Astrocyte (in vitro differentiated cells and primary cell): ENCODE results near the gene TRMT11. TPM values are rescaled to one million over a fixed set of nuclear protein-coding genes. Genes with fewer than 3 reads are reported as not detected.

Experiments
- DNase-seq: peaks from one replicate; pipeline ENCODE4 v3.0.0-alpha.2; 2010; ENCODE audit warnings: low read depth
- FAIRE-seq: peaks from 2 replicates; lab custom pipeline; 2011; peaks lifted over from hg19 to GRCh38; lab: Jason Lieb, UNC
- H2AFZ ChIP-seq: 2 replicates; pipeline ENCODE4 v1.6.0; 2012; ENCODE audit warnings: low read depth, low read length, inconsistent platforms
- H3K27ac ChIP-seq: 2 replicates; pipeline ENCODE4 v1.5.1; 2011; ENCODE audit warnings: low read depth, low read length, inconsistent platforms
- H3K27me3 ChIP-seq: 2 replicates; pipeline ENCODE4 v1.6.0; 2011; ENCODE audit warnings: low read length, inconsistent platforms; ENCODE audit not compliant: insufficient read depth
- H3K36me3 ChIP-seq: 2 replicates; pipeline ENCODE4 v1.5.1; 2011; ENCODE audit warnings: low read length, inconsistent platforms; ENCODE audit not compliant: insufficient read depth
- H3K4me1 ChIP-seq: 2 replicates; pipeline ENCODE4 v1.5.1; 2011; ENCODE audit warnings: low read length, inconsistent platforms; ENCODE audit not compliant: insufficient read depth
- H3K4me2 ChIP-seq: 2 replicates; pipeline ENCODE4 v1.6.0; 2012; ENCODE audit warnings: low read length, inconsistent platforms
- H3K4me3 ChIP-seq: 2 replicates; pipeline ENCODE4 v1.5.1; 2011; ENCODE audit warnings: low read depth, mild to moderate bottlenecking, low read length, inconsistent platforms; ENCODE audit not compliant: insufficient read depth
- H3K79me2 ChIP-seq: 2 replicates; pipeline ENCODE4 v1.6.0; 2012; ENCODE audit warnings: mild to moderate bottlenecking, low read length, inconsistent platforms; ENCODE audit not compliant: insufficient read depth
- H3K9ac ChIP-seq: 2 replicates; pipeline ENCODE4 v1.6.0; 2012; ENCODE audit warnings: mild to moderate bottlenecking, low read length, inconsistent platforms
- H3K9me3 ChIP-seq: 2 replicates; pipeline ENCODE4 v1.5.1; 2012; ENCODE audit warnings: low read depth, mild to moderate bottlenecking, low read length, inconsistent platforms; ENCODE audit not compliant: insufficient read depth
- H4K20me1 ChIP-seq: 2 replicates; pipeline ENCODE4 v1.6.0; 2012; ENCODE audit warnings: low read length, inconsistent platforms; ENCODE audit not compliant: insufficient read depth
- H3K27ac Mint-ChIP-seq: one replicate; pipeline ENCODE4 v1.8.0; 2021; ENCODE audit warnings: mild to moderate bottlenecking, mixed read lengths; ENCODE audit not compliant: unreplicated experiment
- H3K27me3 Mint-ChIP-seq: one replicate; pipeline ENCODE4 v1.8.0; 2021; ENCODE audit warnings: low read depth, mixed read lengths; ENCODE audit not compliant: unreplicated experiment
- H3K36me3 Mint-ChIP-seq: one replicate; pipeline ENCODE4 v1.8.0; 2021; ENCODE audit warnings: low read depth, mixed read lengths; ENCODE audit not compliant: unreplicated experiment
- H3K4me1 Mint-ChIP-seq: one replicate; pipeline ENCODE4 v1.8.0; 2021; ENCODE audit warnings: low read depth, mixed read lengths; ENCODE audit not compliant: unreplicated experiment
- H3K4me3 Mint-ChIP-seq: one replicate; pipeline ENCODE4 v1.8.0; 2021; ENCODE audit warnings: mild to moderate bottlenecking, moderate library complexity, mixed read lengths; ENCODE audit not compliant: unreplicated experiment
- H3K9me3 Mint-ChIP-seq: one replicate; pipeline ENCODE4 v1.8.0; 2021; ENCODE audit warnings: mild to moderate bottlenecking, mixed read lengths; ENCODE audit not compliant: unreplicated experiment
- CTCF ChIP-seq: IDR thresholded peaks from 2 replicates; pipeline ENCODE4 v1.5.1; 2011; ENCODE audit warnings: low read depth, mild to moderate bottlenecking, inconsistent platforms, low read length, moderate library complexity; ENCODE audit not compliant: insufficient read depth
- EZH2 ChIP-seq: IDR thresholded peaks from 2 replicates; pipeline ENCODE4 v1.6.1; 2012; ENCODE audit warnings: mild to moderate bottlenecking, low read length, inconsistent platforms; ENCODE audit not compliant: insufficient read depth
- total RNA-seq: library from RNA; stranded (reverse); gene quantifications from 2 replicates; pipeline ENCODE4 v1.2.1, GENCODE V29; 2021

Gene TRMT11
- total RNA-seq, 1 donor from 2014 or later = 18.2 TPM

DNA sequence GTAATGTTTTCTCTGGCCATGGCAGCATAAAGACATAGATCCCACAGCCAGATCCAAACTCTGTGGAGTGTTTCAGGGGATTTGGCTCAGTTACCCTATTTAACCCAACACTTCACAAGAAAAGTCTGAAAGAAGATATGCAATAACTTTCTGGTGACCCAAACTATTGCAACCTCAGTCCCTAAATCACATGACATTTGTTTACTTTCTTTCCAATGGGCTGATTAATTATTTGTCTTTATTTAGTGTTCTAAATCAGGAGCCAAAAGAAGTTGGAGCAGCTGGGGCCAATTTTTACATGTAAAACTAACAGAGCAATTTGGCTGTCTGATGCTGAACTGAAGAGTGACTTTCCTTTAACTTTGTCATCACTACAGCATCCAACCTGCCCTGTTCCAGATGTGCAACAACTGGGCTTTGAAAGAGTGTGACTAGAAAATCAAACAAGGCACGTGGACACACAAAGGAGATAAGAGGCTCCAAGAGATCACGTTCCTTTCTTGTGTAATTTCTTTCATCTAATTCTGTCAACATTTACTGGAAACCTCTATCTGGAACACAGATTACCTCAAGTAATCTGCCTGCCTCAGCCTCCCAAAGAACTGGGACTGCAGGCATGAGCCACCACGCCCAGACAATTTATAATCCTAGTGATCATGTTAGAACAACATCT is 90.8 kb downstream of the TRMT11 start:
- FAIRE-seq (no peak), DNase-seq (no peak)
- H2AFZ ChIP-seq = no peak overlapping the region
- H3K4me2 ChIP-seq = no peak overlapping the region
- Mint-ChIP-seq H3K27ac (no peak overlapping the region), H3K36me3 (peaks cover 1% of the 10 kb centered on the region), H3K4me1 (no peaks in the 10 kb centered on the region), H3K4me3 (no peak overlapping the region), H3K9me3 (no peaks in the 10 kb centered on the region), H3K27me3 (no peaks in the 10 kb centered on the region)
- no peaks in the 10 kb centered on the region for H3K9me3 ChIP-seq
- H3K9ac ChIP-seq = no peak overlapping the region
- H3K27ac ChIP-seq = no peak overlapping the region
- no peaks in the 10 kb centered on the region for H3K79me2 ChIP-seq
- H3K36me3 ChIP-seq = no peaks in the 10 kb centered on the region
- H3K4me1 ChIP-seq = no peaks in the 10 kb centered on the region
- H4K20me1 ChIP-seq = no peaks in the 10 kb centered on the region
- no peak for TF ChIP-seq EZH2
- no peak for TF ChIP-seq CTCF
- H3K27me3 ChIP-seq = no peaks in the 10 kb centered on the region
- H3K4me3 ChIP-seq = no peak overlapping the region

- no peaks in the 10 kb centered on the region for H3K79me2 ChIP-seq
- TF ChIP-seq EZH2 (no peak), CTCF (no peak)
- Mint-ChIP-seq H3K27ac (no peak overlapping the region), H3K4me3 (no peak overlapping the region), H3K9me3 (no peaks in the 10 kb centered on the region), H3K36me3 (peaks cover 1% of the 10 kb centered on the region), H3K27me3 (no peaks in the 10 kb centered on the region), H3K4me1 (no peaks in the 10 kb centered on the region)
- H3K9ac ChIP-seq = no peak overlapping the region
- H3K27me3 ChIP-seq = no peaks in the 10 kb centered on the region
- DNase-seq (no peak), FAIRE-seq (no peak)
- H3K36me3 ChIP-seq = no peaks in the 10 kb centered on the region
- no peak overlapping the region for H2AFZ ChIP-seq
- H4K20me1 ChIP-seq = no peaks in the 10 kb centered on the region
- H3K4me3 ChIP-seq = no peak overlapping the region
- no peaks in the 10 kb centered on the region for H3K9me3 ChIP-seq
- no peak overlapping the region for H3K4me2 ChIP-seq
- no peaks in the 10 kb centered on the region for H3K4me1 ChIP-seq
- H3K27ac ChIP-seq = no peak overlapping the region
Observed at GRCh38 chr6:126077810-126078776, 91.8 kb downstream of the TRMT11 start.
